Stimulated activated CD4-positive, alpha-beta T cell treated with anti-CD3 and anti-CD28 coated beads, TNF-alpha, amount 100 ng/mL, for 1 hour (primary cell): ENCODE data around the gene RAPGEF3.

ENCODE experiments used
- DNase-seq, 3 donors: peaks; one replicate each; pipeline ENCODE4 v3.0.0-alpha.2; 2020; ENCODE audit warnings: low read depth in 3 of 3, low spot score in 1 of 3

The RAPGEF3 gene

GRCh38 chr12:47705229-47705565 is 53.5 kb downstream of the RAPGEF3 start:
- no peak for DNase-seq

- no peak for DNase-seq
Measured at GRCh38 chr12:47704719-47705118, 54.0 kb downstream of the RAPGEF3 start.

- no peak for DNase-seq
Measured at GRCh38 chr12:47700263-47700662, 58.4 kb downstream of the RAPGEF3 start.

GRCh38 chr12:47698631-47699030 is 60.0 kb downstream of the RAPGEF3 start:
- DNase-seq: no peak

- DNase-seq: no peak
Measured at GRCh38 chr12:47698055-47698454, 60.6 kb downstream of the RAPGEF3 start.

- DNase-seq: no peak
Measured at GRCh38 chr12:47689215-47689614, 69.5 kb downstream of the RAPGEF3 start.

GRCh38 chr12:47687636-47688035 is 71.0 kb downstream of the RAPGEF3 start:
- DNase-seq: no peak

GRCh38 chr12:47686645-47687240 is 71.9 kb downstream of the RAPGEF3 start:
- DNase-seq: no peak
